ENCODE results near the gene LEMD1.

GRCh38 chr1:205456383-205456867 lies 34.6 kb upstream of the LEMD1 start:
- TF ChIP-seq GATA2 (IDR thresholded peaks at IDR 0.05; ENCODE audit: low read depth, low read length) (no peak), GATA3 (IDR thresholded peaks at IDR 0.05; ENCODE audit: low read depth, low read length) (no peak)

Data from SH-SY5Y (cell line).